ENCODE results near the gene KLRC3. TPM values are rescaled to one million over a fixed set of nuclear protein-coding genes. Genes with fewer than 3 reads are reported as not detected.
"Not testable (repeated sequence)": the region's sequence is repeated elsewhere in the genome, so short reads cannot be mapped to it uniquely, and the experiment has no call there.

The KLRC3 gene
- total RNA-seq, 1 donor from 2014 or later, result 2.2 TPM

- no peak for DNase-seq
Observed at GRCh38 chr12:10368206-10369171, 51.9 kb downstream of the KLRC3 start.

GRCh38 chr12:10367714-10368113 lies 52.7 kb downstream of the KLRC3 start:
- not testable (repeated sequence) for DNase-seq

GRCh38 chr12:10366875-10367274 lies 53.5 kb downstream of the KLRC3 start:
- no peak for DNase-seq

- DNase-seq, result no peak
Observed at GRCh38 chr12:10365696-10366405, 54.5 kb downstream of the KLRC3 start.

- peak; percentile 52 for DNase-seq
Observed at GRCh38 chr12:10364815-10365622, 55.4 kb downstream of the KLRC3 start.

- DNase-seq, result peak; percentile 60
Observed at GRCh38 chr12:10363914-10364814, 56.2 kb downstream of the KLRC3 start.

GRCh38 chr12:10363658-10363913 lies 56.8 kb downstream of the KLRC3 start:
- no peak for DNase-seq

GRCh38 chr12:10362828-10363657 lies 57.4 kb downstream of the KLRC3 start:
- no peak for DNase-seq

GRCh38 chr12:10362325-10362724 lies 58.1 kb downstream of the KLRC3 start:
- DNase-seq, result no peak

Other genes with a start within 250 kb of the KLRC3 start
- 7.3 TPM for gene OLR1, start 248.5 kb downstream of the KLRC3 start, total RNA-seq
- 0.62 TPM for gene TMEM52B, start 241.6 kb downstream of the KLRC3 start, total RNA-seq
- gene GABARAPL1, start 207.7 kb downstream of the KLRC3 start, total RNA-seq, result 60.7 TPM
- 0.16 TPM for gene KLRD1, start 112.7 kb downstream of the KLRC3 start, total RNA-seq
- not detected for gene KLRK1, start 30.6 kb downstream of the KLRC3 start, total RNA-seq
- not detected for gene KLRC4, start 10.8 kb downstream of the KLRC3 start, total RNA-seq
- gene KLRC2, start 15.4 kb upstream of the KLRC3 start, total RNA-seq, result 2.5 TPM
- not detected for gene KLRC1, start 32.8 kb upstream of the KLRC3 start, total RNA-seq
- gene EIF2S3B, start 85.3 kb upstream of the KLRC3 start, total RNA-seq, result 1.9 TPM
- gene MAGOHB, start 193.0 kb upstream of the KLRC3 start, total RNA-seq, result 29.3 TPM